Smooth muscle cell (in vitro differentiated cells): ENCODE data around the gene SLC5A10. TPM values are rescaled to one million over a fixed set of nuclear protein-coding genes. Genes with fewer than 3 reads are reported as not detected.

Experiments
- DNase-seq: peaks from one replicate; lab custom pipeline; 2025; ENCODE audit not compliant: unreplicated experiment; lab: John Stamatoyannopoulos, UW
- H2AFZ ChIP-seq: fragments of 200-600 bp; sonication (generic); 2 replicates; pipeline ENCODE4 v1.6.0; 2016; ENCODE audit warnings: antibody characterized with exemption, low read depth, mild to moderate bottlenecking
- H3F3A ChIP-seq: fragments of 200-600 bp; sonication (generic); 2 replicates; pipeline ENCODE4 v1.6.0; 2017; ENCODE audit warnings: antibody characterized with exemption, low read depth
- H3K27ac ChIP-seq: fragments of 200-600 bp; sonication (generic); 2 replicates; pipeline ENCODE4 v1.5.1; 2016; ENCODE audit warnings: low read depth, mild to moderate bottlenecking
- H3K27me3 ChIP-seq: fragments of 200-600 bp; sonication (generic); 2 replicates; pipeline ENCODE4 v1.6.1; 2016; ENCODE audit warnings: low read depth, mild to moderate bottlenecking
- H3K36me3 ChIP-seq: fragments of 200-600 bp; sonication (generic); 2 replicates; pipeline ENCODE4 v1.5.1; 2016; ENCODE audit warnings: low read depth
- H3K4me1 ChIP-seq: fragments of 200-600 bp; sonication (generic); 2 replicates; pipeline ENCODE4 v1.5.1; 2016; ENCODE audit warnings: low read depth
- H3K4me2 ChIP-seq: fragments of 200-600 bp; sonication (generic); 2 replicates; pipeline ENCODE4 v1.6.0; 2016; ENCODE audit warnings: mild to moderate bottlenecking
- H3K4me3 ChIP-seq: fragments of 200-600 bp; sonication (generic); 2 replicates; pipeline ENCODE4 v1.5.1; 2016; ENCODE audit warnings: mild to moderate bottlenecking
- H3K79me2 ChIP-seq: fragments of 200-600 bp; sonication (generic); 2 replicates; pipeline ENCODE4 v1.6.0; 2016; ENCODE audit warnings: low read depth, mild to moderate bottlenecking
- H3K9ac ChIP-seq: fragments of 200-600 bp; sonication (generic); 2 replicates; pipeline ENCODE4 v1.6.0; 2016; ENCODE audit warnings: low read depth
- H3K9me3 ChIP-seq: fragments of 200-600 bp; sonication (generic); replicated peaks from 2 replicates; pipeline ENCODE4 v1.5.1; 2016; ENCODE audit warnings: low read depth
- H4K20me1 ChIP-seq: fragments of 200-600 bp; sonication (generic); 2 replicates; pipeline ENCODE4 v1.6.0; 2016; ENCODE audit warnings: low read depth
- CTCF ChIP-seq: fragments of 200-600 bp; sonication (generic); IDR thresholded peaks from 2 replicates; pipeline ENCODE4 v1.5.1; 2017; ENCODE audit warnings: borderline replicate concordance, mild to moderate bottlenecking, antibody characterized with exemption; ENCODE audit not compliant: insufficient read depth, poor library complexity, severe bottlenecking
- WGBS: methylation state at CpG from one replicate; pipeline ENCODE4 v1.1.7; 2016; ENCODE audit warnings: low lambda C conversion rate; 5-methylcytosine and 5-hydroxymethylcytosine counted together
- polyA plus RNA-seq: library from polyadenylated mRNA; unstranded; fragments of >200 nt; fragmentation: Nextera tagmentation; extraction: Ambion mirVana; gene quantifications from 2 replicates; pipeline ENCODE4 v1.2.1, GENCODE V29; 2016
- total RNA-seq: library from RNA; depleted of rRNA; stranded (reverse); fragments of >200 nt; gene quantifications from 2 replicates; pipeline ENCODE4 v1.2.3, GENCODE V29; 2014

Gene SLC5A10
- total and polyA plus RNA-seq, 2 experiments from 2014 or later, result not detected

- peaks cover 63% of the 10 kb centered on the region for H4K20me1 ChIP-seq
- H3K9me3 ChIP-seq, result no peaks in the 10 kb centered on the region
- TF ChIP-seq CTCF, result no peak
- H3K4me2 ChIP-seq, result no peak overlapping the region
- no peaks in the 10 kb centered on the region for H3K36me3 ChIP-seq
- H3K9ac ChIP-seq, result no peak overlapping the region
- no peaks in the 10 kb centered on the region for H3F3A ChIP-seq
- H2AFZ ChIP-seq, result no peak overlapping the region
- H3K79me2 ChIP-seq, result no peaks in the 10 kb centered on the region
- no peak overlapping the region for H3K27ac ChIP-seq
- 97% methylated on average over 14 of the region's 14 CpGs for WGBS
- no peak overlapping the region for H3K4me3 ChIP-seq
- H3K4me1 ChIP-seq, result no peaks in the 10 kb centered on the region
- H3K27me3 ChIP-seq, result no peaks in the 10 kb centered on the region
- no peak for DNase-seq
Measured at GRCh38 chr17:18987862-18988545, 36.0 kb downstream of the SLC5A10 start.

GRCh38 chr17:18988546-18989173 is 36.7 kb downstream of the SLC5A10 start:
- no peaks in the 10 kb centered on the region for H3F3A ChIP-seq
- H3K4me2 ChIP-seq, result no peak overlapping the region
- TF ChIP-seq CTCF, result no peak
- no peaks in the 10 kb centered on the region for H3K36me3 ChIP-seq
- WGBS, result 96% methylated on average over 9 of the region's 9 CpGs
- no peak for DNase-seq
- H3K9ac ChIP-seq, result no peak overlapping the region
- no peak overlapping the region for H2AFZ ChIP-seq
- H3K4me3 ChIP-seq, result no peak overlapping the region
- no peaks in the 10 kb centered on the region for H3K27me3 ChIP-seq
- H3K4me1 ChIP-seq, result no peaks in the 10 kb centered on the region
- no peaks in the 10 kb centered on the region for H3K9me3 ChIP-seq
- H3K79me2 ChIP-seq, result no peaks in the 10 kb centered on the region
- peaks cover 70% of the 10 kb centered on the region for H4K20me1 ChIP-seq
- no peak overlapping the region for H3K27ac ChIP-seq

GRCh38 chr17:18990331-18990730 is 38.4 kb downstream of the SLC5A10 start:
- H4K20me1 ChIP-seq, result peaks cover 87% of the 10 kb centered on the region

More at GRCh38 chr17:18990331-18990730, 38.4 kb downstream of the SLC5A10 start:
- H2AFZ ChIP-seq, result no peak overlapping the region
- H3F3A ChIP-seq, result no peaks in the 10 kb centered on the region
- TF ChIP-seq CTCF, result no peak
- H3K4me3 ChIP-seq, result no peak overlapping the region
- 95% methylated on average over 6 of the region's 6 CpGs for WGBS
- H3K27ac ChIP-seq, result no peak overlapping the region
- H3K9ac ChIP-seq, result no peak overlapping the region
- no peak for DNase-seq
- no peaks in the 10 kb centered on the region for H3K27me3 ChIP-seq
- H3K9me3 ChIP-seq, result peaks cover 1% of the 10 kb centered on the region
- H3K4me2 ChIP-seq, result no peak overlapping the region
- H3K4me1 ChIP-seq, result no peaks in the 10 kb centered on the region
- H3K79me2 ChIP-seq, result peaks cover 8% of the 10 kb centered on the region
- H3K36me3 ChIP-seq, result peaks cover 4% of the 10 kb centered on the region
